NOMO-1 treated with dmso at 0.1 percent for 144 hours (cell line): ENCODE measurements around the gene POLN.

Experiments
- DNase-seq: peaks from one replicate; lab custom pipeline; 2025; ENCODE audit not compliant: unreplicated experiment; lab: John Stamatoyannopoulos, UW

The POLN gene

GRCh38 chr4:2263926-2264321, 22.0 kb upstream of the POLN start:
- DNase-seq, result no peak

- DNase-seq, result no peak
These were observed 21.0 kb upstream of the POLN start for GRCh38 chr4:2262944-2263250.

- peak; percentile 97 for DNase-seq
These were observed 20.4 kb upstream of the POLN start for GRCh38 chr4:2262145-2262943.

GRCh38 chr4:2261853-2262144, 19.9 kb upstream of the POLN start, which contains the start of gene MXD4:
TSS of gene MXD4 (minus strand) at chr4:2262109. CDS start at chr4:2261980, 129 bp downstream.
- DNase-seq, result no peak

GRCh38 chr4:2261110-2261852, 19.4 kb upstream of the POLN start:
- no peak for DNase-seq

- DNase-seq, result no peak
These were observed 18.6 kb upstream of the POLN start for GRCh38 chr4:2260344-2261109.

GRCh38 chr4:2259541-2260343, 17.8 kb upstream of the POLN start:
- DNase-seq, result no peak

- DNase-seq, result no peak
These were observed 17.2 kb upstream of the POLN start for GRCh38 chr4:2259036-2259540.

GRCh38 chr4:2258091-2259035, 16.4 kb upstream of the POLN start:
- DNase-seq, result no peak

GRCh38 chr4:2257361-2258081, 15.6 kb upstream of the POLN start:
- no peak for DNase-seq

- no peak for DNase-seq
These were observed 14.9 kb upstream of the POLN start for GRCh38 chr4:2256781-2257191.

GRCh38 chr4:2256156-2256731, 14.3 kb upstream of the POLN start:
- no peak for DNase-seq

- no peak for DNase-seq
These were observed 13.7 kb upstream of the POLN start for GRCh38 chr4:2255501-2256155.

GRCh38 chr4:2254665-2255500, 13.0 kb upstream of the POLN start:
- no peak for DNase-seq

GRCh38 chr4:2253160-2254084, 11.5 kb upstream of the POLN start:
- DNase-seq, result no peak

- DNase-seq, result no peak
These were observed 10.7 kb upstream of the POLN start for GRCh38 chr4:2252530-2253091.
